ENCODE results near the gene SAG. TPM values are rescaled to one million over a fixed set of nuclear protein-coding genes. Genes with fewer than 3 reads are reported as not detected.

The SAG gene
- total and polyA plus RNA-seq, 9 of the 15 experiments (the other 6 are each of a cell fraction or from before 2014, with no cell fraction given), result 0.04 to 0.64 (median 0.31) TPM; not detected in 5

- no peak for TF ChIP-seq CTCFL (IDR thresholded peaks at IDR 0.05; ENCODE audit: borderline replicate concordance, insufficient read depth, low read depth, low read length, poor library complexity, severe bottlenecking)
- TF ChIP-seq HNRNPUL1 (IDR thresholded peaks at IDR 0.05; ENCODE audit: low read length), result no peak
- no peak for TF ChIP-seq HNRNPH1 (optimal IDR thresholded peaks at IDR 0.05; ENCODE audit: low read depth, low read length)
- no peak for TF ChIP-seq TAL1 (IDR thresholded peaks at IDR 0.05)
- TF ChIP-seq ZC3H4 (CRISPR knock-in tag; IDR thresholded peaks at IDR 0.05; ENCODE audit: borderline replicate concordance), result no peak
- TF ChIP-seq NR2C1 (IDR thresholded peaks at IDR 0.05), result no peak
- TF ChIP-seq NR2C1 (tag; IDR thresholded peaks at IDR 0.05), result no peak
- no peak for TF ChIP-seq ZNF668 (CRISPR knock-in tag; IDR thresholded peaks at IDR 0.05)
- TF ChIP-seq, protein P1, sequence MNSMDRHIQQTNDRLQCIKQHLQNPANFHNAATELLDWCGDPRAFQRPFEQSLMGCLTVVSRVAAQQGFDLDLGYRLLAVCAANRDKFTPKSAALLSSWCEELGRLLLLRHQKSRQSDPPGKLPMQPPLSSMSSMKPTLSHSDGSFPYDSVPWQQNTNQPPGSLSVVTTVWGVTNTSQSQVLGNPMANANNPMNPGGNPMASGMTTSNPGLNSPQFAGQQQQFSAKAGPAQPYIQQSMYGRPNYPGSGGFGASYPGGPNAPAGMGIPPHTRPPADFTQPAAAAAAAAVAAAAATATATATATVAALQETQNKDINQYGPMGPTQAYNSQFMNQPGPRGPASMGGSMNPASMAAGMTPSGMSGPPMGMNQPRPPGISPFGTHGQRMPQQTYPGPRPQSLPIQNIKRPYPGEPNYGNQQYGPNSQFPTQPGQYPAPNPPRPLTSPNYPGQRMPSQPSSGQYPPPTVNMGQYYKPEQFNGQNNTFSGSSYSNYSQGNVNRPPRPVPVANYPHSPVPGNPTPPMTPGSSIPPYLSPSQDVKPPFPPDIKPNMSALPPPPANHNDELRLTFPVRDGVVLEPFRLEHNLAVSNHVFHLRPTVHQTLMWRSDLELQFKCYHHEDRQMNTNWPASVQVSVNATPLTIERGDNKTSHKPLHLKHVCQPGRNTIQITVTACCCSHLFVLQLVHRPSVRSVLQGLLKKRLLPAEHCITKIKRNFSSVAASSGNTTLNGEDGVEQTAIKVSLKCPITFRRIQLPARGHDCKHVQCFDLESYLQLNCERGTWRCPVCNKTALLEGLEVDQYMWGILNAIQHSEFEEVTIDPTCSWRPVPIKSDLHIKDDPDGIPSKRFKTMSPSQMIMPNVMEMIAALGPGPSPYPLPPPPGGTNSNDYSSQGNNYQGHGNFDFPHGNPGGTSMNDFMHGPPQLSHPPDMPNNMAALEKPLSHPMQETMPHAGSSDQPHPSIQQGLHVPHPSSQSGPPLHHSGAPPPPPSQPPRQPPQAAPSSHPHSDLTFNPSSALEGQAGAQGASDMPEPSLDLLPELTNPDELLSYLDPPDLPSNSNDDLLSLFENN (IDR thresholded peaks at IDR 0.05; ENCODE audit: low read depth in 2 of 2, low read length in 2 of 2), result no peak
- TF ChIP-seq CXXC5 (CRISPR knock-in tag; IDR thresholded peaks at IDR 0.05), result no peak
- TF ChIP-seq, protein P2, sequence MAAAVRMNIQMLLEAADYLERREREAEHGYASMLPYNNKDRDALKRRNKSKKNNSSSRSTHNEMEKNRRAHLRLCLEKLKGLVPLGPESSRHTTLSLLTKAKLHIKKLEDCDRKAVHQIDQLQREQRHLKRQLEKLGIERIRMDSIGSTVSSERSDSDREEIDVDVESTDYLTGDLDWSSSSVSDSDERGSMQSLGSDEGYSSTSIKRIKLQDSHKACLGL (CRISPR knock-in tag; IDR thresholded peaks at IDR 0.05; ENCODE audit: borderline replicate concordance, poor library complexity, severe bottlenecking), result no peak
- TF ChIP-seq SMAD2 (IDR thresholded peaks at IDR 0.05; ENCODE audit: low read depth, low read length), result no peak
Observed at GRCh38 chr2:233369462-233369861, 61.8 kb downstream of the SAG start (continued).
